ENCODE measurements around the gene POLR2E. TPM values are rescaled to one million over a fixed set of nuclear protein-coding genes. Genes with fewer than 3 reads are reported as not detected.

Gene POLR2E
- polyA plus RNA-seq, 1 of the 3 experiments (the other 2 are of a cell fraction), result 283 TPM

- Histone ChIP-seq H3K9me2 (no peaks in the 10 kb centered on the region), H3K27me3 (ENCODE audit: insufficient read depth) (no peaks in the 10 kb centered on the region), H4K20me1 (ENCODE audit: insufficient read depth) (peaks cover 2% of the 10 kb centered on the region; the same call in 1 of the 2 replicates), H3K36me3 (replicated peaks in 1 of 2; ENCODE audit: control insufficient read depth in 1 of 2, insufficient read depth in 2 of 2, low read length in 1 of 2) (peaks cover 0 to 33% of the 10 kb centered on the region in 2 experiments), H3K9ac (no peak overlapping the region), H3K4me3 (ENCODE audit: low read depth in 2 of 2, low read length in 1 of 2) (no peak overlapping the region), H3K4me2 (no peak overlapping the region), H2AFZ (ENCODE audit: low read depth) (no peak overlapping the region), H3K27ac (ENCODE audit: low read depth in 2 of 2, low read length in 1 of 2) (peak overlapping the region in 1 of 2 experiments; percentile 47; a peak in 1 of 4 replicates), H3K4me1 (ENCODE audit: control insufficient read depth in 1 of 2, insufficient read depth in 2 of 2, low read depth in 1 of 2, low read length in 1 of 2) (peaks cover 5 to 7% of the 10 kb centered on the region in 2 experiments; a peak in 2 of 4 replicates), H3K79me2 (ENCODE audit: insufficient read depth) (no peaks in the 10 kb centered on the region), H3K9me3 (no peaks in the 10 kb centered on the region), H3F3A (replicated peaks; ENCODE audit: insufficient read depth) (peaks cover 8% of the 10 kb centered on the region)
- CTCF ChIA-PET, result interaction anchor here (0.6 to 3.8 kb wide), 41 partner anchors 9 to 237 kb away, joined by 3 to 63 read pairs (median 8); partner anchors contain the start of genes ARHGAP45, ATP5F1D, GPX4 and POLR2E
- TF ChIP-seq CHD2 (IDR thresholded peaks at IDR 0.05; ENCODE audit: low read length, partially characterized antibody), result no peak
- no peak for TF ChIP-seq RFX5 (IDR thresholded peaks at IDR 0.05; ENCODE audit: low read length)
- no peak for TF ChIP-seq GABPA (IDR thresholded peaks at IDR 0.05; ENCODE audit: low read depth)
- no peak for TF ChIP-seq YY1 (IDR thresholded peaks at IDR 0.05; ENCODE audit: low read depth)
- no peak for TF ChIP-seq NFIC (IDR thresholded peaks at IDR 0.05; ENCODE audit: borderline replicate concordance)
- TF ChIP-seq ZBTB33 (IDR thresholded peaks at IDR 0.05; ENCODE audit: borderline replicate concordance, low read depth), result no peak
- no peak for TF ChIP-seq FOXM1 (IDR thresholded peaks at IDR 0.05; ENCODE audit: low read depth)
- TF ChIP-seq RAD21 (IDR thresholded peaks at IDR 0.05; ENCODE audit: low read length), result no peak
- no peak for TF ChIP-seq RCOR1 (IDR thresholded peaks at IDR 0.05; ENCODE audit: low read length)
- no peak for TF ChIP-seq EP300 (IDR thresholded peaks at IDR 0.05; ENCODE audit: borderline replicate concordance in 1 of 2, low read depth in 1 of 2, low read length in 1 of 2)
- WGBS (ENCODE audit: low lambda C conversion rate), result 94% methylated on average over 16 of the region's 71 CpGs
- peak; percentile 79 for DNase-seq
- POLR2A ChIA-PET, result interaction anchor here (0.9 to 2.0 kb wide), 3 partner anchors 9 to 157 kb away, joined by 3 to 15 read pairs (median 3); partner anchors contain the start of genes CIRBP and GPX4
Observed at GRCh38 chr19:1112268-1113029, 17.3 kb upstream of the POLR2E start.

- H3K27me3 ChIP-seq (ENCODE audit: insufficient read depth), result no peaks in the 10 kb centered on the region
- H4K20me1 ChIP-seq (ENCODE audit: insufficient read depth), result peaks cover 7% of the 10 kb centered on the region; the same call in 1 of the 2 replicates
- peaks cover 5 to 7% of the 10 kb centered on the region in 2 experiments; a peak in 2 of 4 replicates for H3K4me1 ChIP-seq (ENCODE audit: control insufficient read depth in 1 of 2, insufficient read depth in 2 of 2, low read depth in 1 of 2, low read length in 1 of 2)
- no peaks in the 10 kb centered on the region for H3K9me2 ChIP-seq
- DNase-seq, result no peak
- no peak overlapping the region for H3K27ac ChIP-seq (ENCODE audit: low read depth in 2 of 2, low read length in 1 of 2)
- no peak overlapping the region for H2AFZ ChIP-seq (ENCODE audit: low read depth)
- no peaks in the 10 kb centered on the region for H3K9me3 ChIP-seq
- H3K79me2 ChIP-seq (ENCODE audit: insufficient read depth), result no peaks in the 10 kb centered on the region
- H3K9ac ChIP-seq, result no peak overlapping the region
- WGBS (ENCODE audit: low lambda C conversion rate), result 93% methylated on average over 16 of the region's 18 CpGs
- TF ChIP-seq CTCF (IDR thresholded peaks at IDR 0.05) (no peak), IRF3 (IDR thresholded peaks at IDR 0.05; ENCODE audit: low read depth, low read length) (no peak)
- H3K36me3 ChIP-seq (replicated peaks in 1 of 2; ENCODE audit: control insufficient read depth in 1 of 2, insufficient read depth in 2 of 2, low read length in 1 of 2), result peaks cover 0 to 32% of the 10 kb centered on the region in 2 experiments
- H3K4me3 ChIP-seq (ENCODE audit: low read depth in 2 of 2, low read length in 1 of 2), result no peak overlapping the region
- POLR2A ChIA-PET, result no interaction called here
- no peak overlapping the region for H3K4me2 ChIP-seq
- peaks cover 14% of the 10 kb centered on the region for H3F3A ChIP-seq (replicated peaks; ENCODE audit: insufficient read depth)
- CTCF ChIA-PET, result interaction anchor here (1.0 to 3.8 kb wide), 16 partner anchors 9 to 188 kb away, joined by 4 to 63 read pairs (median 10); partner anchors contain the start of genes GPX4, POLR2E and SBNO2
Observed at GRCh38 chr19:1111641-1112267, 16.6 kb upstream of the POLR2E start.
